Ascending aorta (tissue), 2 donors: ENCODE measurements around the gene NTN3. TPM values are rescaled to one million over a fixed set of nuclear protein-coding genes. Genes with fewer than 3 reads are reported as not detected.

Experiments used
- DNase-seq, 2 donors: peaks; one replicate each; pipeline ENCODE4 v3.0.0-alpha.2; 2019; ENCODE audit warnings: low spot score in 2 of 2
- H3K27ac ChIP-seq, 2 donors: fragments of 200-600 bp; sonication (generic); one replicate each; pipeline ENCODE4 v1.5.1; 2016 to 2017; ENCODE audit warnings: mild to moderate bottlenecking in 1 of 2
- H3K27me3 ChIP-seq: fragments of 200-600 bp; sonication (generic); one replicate; pipeline ENCODE4 v1.5.1; 2017
- H3K36me3 ChIP-seq, 2 donors: fragments of 200-600 bp; sonication (generic); one replicate each; pipeline ENCODE4 v1.5.1; 2016
- H3K4me1 ChIP-seq, 2 donors: fragments of 200-600 bp; sonication (generic); one replicate each; pipeline ENCODE4 v1.5.1; 2016 to 2017; ENCODE audit warnings: mild to moderate bottlenecking in 1 of 2
- H3K4me3 ChIP-seq, 2 donors: fragments of 200-600 bp; sonication (generic); one replicate each; pipeline ENCODE4 v1.5.1; 2016 to 2017; ENCODE audit warnings: mild to moderate bottlenecking in 1 of 2
- H3K9me3 ChIP-seq, 2 donors: fragments of 200-600 bp; sonication (generic); one replicate each; pipeline ENCODE4 v1.5.1; 2016
- intact Hi-C: fragments of 100-400 bp; cut with DNase I; formaldehyde crosslinking; loops from one replicate; pipeline ENCODE4 v1.15.1; 2023
- total RNA-seq: library from RNA; depleted of rRNA; stranded (reverse); fragments of >200 nt; gene quantifications from one replicate; pipeline ENCODE4 v1.1.0, GENCODE V29; 2016
- TF ChIP-seq, protein P1 (sequence below), 3 experiments: fragments of 200-600 bp in 2 of 3; fragments of 450-650 bp in 1 of 3; sonication (generic) in 2 of 3; IDR thresholded peaks; one replicate each; pipeline ENCODE4 v1.5.1; 2016 to 2019; ENCODE audit warnings: antibody characterized with exemption in 3 of 3, mild to moderate bottlenecking in 1 of 3, moderate library complexity in 1 of 3

NTN3 gene
- total RNA-seq, 1 donor from 2014 or later = not detected

DNA sequence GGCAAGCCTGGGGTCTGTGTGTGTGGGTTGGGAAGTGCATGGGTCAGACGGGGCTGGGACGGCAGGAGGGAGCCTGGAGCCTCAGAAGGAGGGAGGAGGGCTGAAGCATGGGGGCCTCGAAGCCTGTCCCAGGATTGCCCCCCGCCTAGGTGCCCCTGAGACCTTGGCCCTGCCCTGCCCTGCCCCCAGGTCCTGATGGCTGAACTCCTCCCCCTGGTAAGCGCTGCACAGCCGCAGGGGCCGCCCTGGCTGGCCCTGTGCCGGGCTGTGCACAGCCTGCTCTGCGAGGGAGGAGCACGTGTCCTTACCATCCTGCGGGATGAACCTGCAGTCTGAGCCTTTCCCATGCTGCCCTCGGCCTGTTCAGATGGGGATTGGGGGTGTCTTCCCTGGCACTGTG, 6.8 kb upstream of the NTN3 start:
- H3K4me3 ChIP-seq = no peak overlapping the region
- no peaks in the 10 kb centered on the region for H3K36me3 ChIP-seq
- TF ChIP-seq, protein P1, sequence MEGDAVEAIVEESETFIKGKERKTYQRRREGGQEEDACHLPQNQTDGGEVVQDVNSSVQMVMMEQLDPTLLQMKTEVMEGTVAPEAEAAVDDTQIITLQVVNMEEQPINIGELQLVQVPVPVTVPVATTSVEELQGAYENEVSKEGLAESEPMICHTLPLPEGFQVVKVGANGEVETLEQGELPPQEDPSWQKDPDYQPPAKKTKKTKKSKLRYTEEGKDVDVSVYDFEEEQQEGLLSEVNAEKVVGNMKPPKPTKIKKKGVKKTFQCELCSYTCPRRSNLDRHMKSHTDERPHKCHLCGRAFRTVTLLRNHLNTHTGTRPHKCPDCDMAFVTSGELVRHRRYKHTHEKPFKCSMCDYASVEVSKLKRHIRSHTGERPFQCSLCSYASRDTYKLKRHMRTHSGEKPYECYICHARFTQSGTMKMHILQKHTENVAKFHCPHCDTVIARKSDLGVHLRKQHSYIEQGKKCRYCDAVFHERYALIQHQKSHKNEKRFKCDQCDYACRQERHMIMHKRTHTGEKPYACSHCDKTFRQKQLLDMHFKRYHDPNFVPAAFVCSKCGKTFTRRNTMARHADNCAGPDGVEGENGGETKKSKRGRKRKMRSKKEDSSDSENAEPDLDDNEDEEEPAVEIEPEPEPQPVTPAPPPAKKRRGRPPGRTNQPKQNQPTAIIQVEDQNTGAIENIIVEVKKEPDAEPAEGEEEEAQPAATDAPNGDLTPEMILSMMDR (IDR thresholded peaks at IDR 0.05) = no peak
- H3K9me3 ChIP-seq = no peaks in the 10 kb centered on the region
- no peak overlapping the region for H3K27ac ChIP-seq
- H3K27me3 ChIP-seq = no peaks in the 10 kb centered on the region
- DNase-seq = no peak
- intact Hi-C loops = no loop called here
- H3K4me1 ChIP-seq = peaks cover 3 to 23% of the 10 kb centered on the region in 2 donors

DNA sequence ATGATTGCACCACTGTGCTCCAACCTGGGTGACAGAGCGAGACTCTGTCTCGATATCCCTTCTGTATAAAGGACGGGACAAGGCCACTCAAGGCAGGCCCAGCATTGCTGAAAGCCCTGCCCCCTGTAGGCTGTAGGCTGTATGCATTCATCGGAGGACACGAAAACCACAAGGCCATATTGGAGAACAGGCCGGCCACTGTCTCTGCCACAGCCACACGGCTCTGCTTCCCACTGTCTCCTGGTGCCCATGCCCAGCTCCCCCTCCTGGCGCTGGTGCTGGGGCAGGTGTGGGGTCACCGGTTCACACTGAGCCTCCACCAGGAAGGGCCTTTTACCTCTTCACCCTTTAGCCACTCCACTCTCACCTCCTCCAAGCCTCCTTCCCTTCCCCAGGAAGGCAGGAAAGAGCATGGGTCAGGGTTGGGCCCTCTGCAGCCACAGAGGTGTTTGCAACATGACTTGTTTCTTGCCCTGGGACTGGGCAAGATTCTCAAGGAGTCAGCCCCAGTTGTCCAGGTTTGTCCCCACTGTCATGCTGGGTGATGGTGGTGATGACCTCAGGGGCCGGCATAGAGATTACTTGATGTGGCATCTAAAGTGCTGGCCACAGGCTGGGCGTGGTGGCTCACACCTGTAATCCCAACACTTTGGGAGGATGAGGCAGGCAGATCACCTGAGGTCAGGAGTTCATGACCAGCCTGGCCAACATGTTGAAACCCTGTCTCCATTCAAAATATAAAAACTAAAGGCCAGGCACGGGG, 5.3 kb upstream of the NTN3 start:
- no peak for DNase-seq
- intact Hi-C loops = no loop called here
- Histone ChIP-seq H3K27me3 (no peaks in the 10 kb centered on the region), H3K4me3 (no peak overlapping the region), H3K27ac (no peak overlapping the region), H3K36me3 (no peaks in the 10 kb centered on the region), H3K9me3 (no peaks in the 10 kb centered on the region), H3K4me1 (peaks cover 3 to 16% of the 10 kb centered on the region in 2 donors)
- TF ChIP-seq, protein P1 (IDR thresholded peaks at IDR 0.05) = no peak

DNA sequence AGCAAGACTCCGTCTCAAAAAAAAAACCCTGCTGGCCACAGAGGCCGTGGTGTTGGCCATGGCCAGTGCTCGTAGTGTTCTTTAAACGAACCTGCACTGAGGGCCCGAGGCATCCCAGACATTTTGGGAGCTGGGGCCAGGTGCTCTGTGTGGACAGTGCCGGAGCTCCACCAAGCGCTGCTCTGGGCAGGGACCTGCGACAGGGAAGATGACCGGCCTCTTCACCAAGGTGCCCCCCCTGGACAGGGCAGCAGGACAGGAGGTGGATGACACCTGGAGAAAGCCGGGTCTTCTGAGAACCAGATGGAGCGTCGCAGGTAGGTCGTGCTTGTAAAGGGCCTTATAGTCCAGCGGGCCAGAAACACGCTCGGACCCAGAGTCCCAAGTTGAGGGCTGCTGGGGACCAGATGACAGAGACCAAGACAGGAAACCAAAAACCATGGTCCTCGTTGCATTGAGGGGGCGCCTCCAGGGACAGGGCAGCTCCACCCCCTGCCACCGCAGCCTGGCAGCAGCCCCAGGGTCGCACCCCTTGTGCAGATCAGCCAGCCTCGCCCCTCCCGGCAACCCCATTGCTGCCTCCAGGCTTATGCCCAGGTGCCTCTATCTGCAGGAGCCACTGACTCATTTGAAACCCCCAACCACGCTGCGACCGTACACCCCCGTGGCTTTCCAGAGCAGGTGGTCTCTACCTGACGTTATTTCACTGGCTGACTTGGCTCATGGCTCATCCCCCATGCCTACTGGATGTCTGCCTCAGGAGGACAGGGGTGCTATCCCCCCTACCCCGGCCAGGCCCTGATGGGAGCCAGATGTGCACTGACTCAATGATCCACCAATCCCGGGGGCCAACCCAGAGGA, 4.2 kb upstream of the NTN3 start:
- TF ChIP-seq, protein P1 (IDR thresholded peaks at IDR 0.05) = no peak
- intact Hi-C loops = no loop called here
- Histone ChIP-seq H3K27me3 (peaks cover 5% of the 10 kb centered on the region), H3K4me3 (peak overlapping the region; percentile 66 to 70), H3K9me3 (no peaks in the 10 kb centered on the region), H3K36me3 (no peaks in the 10 kb centered on the region), H3K4me1 (peaks cover 8 to 26% of the 10 kb centered on the region in 2 donors), H3K27ac (no peak overlapping the region)
- DNase-seq = no peak

DNA sequence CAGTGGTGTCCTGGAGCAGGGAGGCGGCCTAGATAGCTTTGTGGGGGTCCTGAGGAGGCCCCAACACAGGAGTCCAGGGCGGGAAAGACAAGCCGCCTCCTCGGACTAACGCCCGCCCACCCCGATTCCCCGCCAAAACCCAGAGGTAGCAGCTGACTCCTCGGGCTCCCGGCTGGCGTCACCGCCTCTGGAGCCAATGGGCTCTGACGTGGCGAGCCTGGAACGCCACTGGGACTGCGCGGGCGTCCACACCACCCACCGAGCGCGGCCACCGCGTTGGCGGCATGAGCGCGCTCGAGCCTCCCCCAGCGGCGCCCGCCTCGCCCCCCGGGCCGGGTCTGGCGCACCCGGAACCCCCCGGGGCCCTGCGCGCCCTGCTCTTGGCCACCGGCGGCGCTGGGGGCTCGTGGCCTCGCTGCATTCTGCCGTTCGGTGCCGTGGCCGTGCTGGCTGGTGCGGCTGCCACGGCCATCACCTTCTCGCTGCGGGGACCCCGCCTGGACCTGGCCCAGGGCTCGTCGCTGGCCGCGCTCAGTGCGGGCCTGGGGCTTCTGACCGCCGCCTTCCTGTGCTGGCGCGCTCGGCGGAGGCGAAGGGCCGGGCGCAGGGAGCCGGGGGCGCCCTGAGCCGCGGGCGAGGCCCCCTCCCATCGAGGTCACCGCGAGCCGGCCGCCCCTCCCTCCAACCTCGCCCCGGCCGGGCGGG, 3.4 kb upstream of the NTN3 start:
- peak overlapping the region in 1 of 2 donors; percentile 1 for H3K27ac ChIP-seq
- no peaks in the 10 kb centered on the region for H3K36me3 ChIP-seq
- H3K9me3 ChIP-seq = no peaks in the 10 kb centered on the region
- H3K4me3 ChIP-seq = peak overlapping the region; percentile 66 to 70
- H3K4me1 ChIP-seq = peaks cover 9 to 27% of the 10 kb centered on the region in 2 donors
- peaks cover 12% of the 10 kb centered on the region for H3K27me3 ChIP-seq
- TF ChIP-seq, protein P1 (IDR thresholded peaks at IDR 0.05) = no peak
- intact Hi-C loops = no loop called here
- DNase-seq = peak; percentile 38 to 86

DNA sequence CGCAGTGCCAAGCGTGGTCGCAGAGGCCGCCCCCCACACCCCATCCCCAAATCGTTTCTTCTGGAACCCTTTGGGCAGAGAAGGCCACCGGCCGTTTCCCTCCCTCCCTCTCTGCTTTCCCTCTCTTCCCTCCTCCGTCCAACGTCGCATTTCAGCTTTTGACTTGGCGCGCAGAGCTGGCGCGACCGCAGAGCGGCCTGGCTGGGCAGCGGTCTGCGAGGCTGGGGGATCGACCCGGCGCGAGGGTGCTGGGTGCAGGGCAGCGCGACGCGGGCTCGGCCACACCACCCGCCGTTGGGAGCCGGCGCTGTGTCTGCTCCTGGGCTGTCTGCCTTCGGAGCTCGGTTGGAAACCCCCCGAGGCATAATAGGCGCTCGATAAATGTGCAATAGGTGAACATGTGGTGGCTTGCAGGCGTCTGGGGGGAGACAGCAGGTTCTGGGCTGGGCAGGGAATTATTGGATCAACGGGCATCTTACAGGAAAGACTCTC, 2.8 kb upstream of the NTN3 start:
- Histone ChIP-seq H3K4me3 (peak overlapping the region; percentile 66 to 70), H3K4me1 (peaks cover 10 to 27% of the 10 kb centered on the region in 2 donors), H3K27me3 (peaks cover 12% of the 10 kb centered on the region), H3K9me3 (no peaks in the 10 kb centered on the region), H3K27ac (peak overlapping the region in 1 of 2 donors; percentile 1), H3K36me3 (no peaks in the 10 kb centered on the region)
- TF ChIP-seq, protein P1 (IDR thresholded peaks at IDR 0.05) = no peak
- intact Hi-C loops = no loop called here
- DNase-seq = no peak
